Caco-2 (cell line): Measurements from ENCODE around the gene CRYBB1. TPM values are rescaled to one million over a fixed set of nuclear protein-coding genes. Genes with fewer than 3 reads are reported as not detected.

Experiments
- BruUV-seq: library from RNA; stranded (reverse); fragments of 400-500 nt; replicated peaks from 2 replicates; lab custom pipeline; 2021; lab: Mats Ljungman, UMichigan
- CTCF ChIA-PET: fragments of 300-600 bp; sonication (Branson Sonifier 250); formaldehyde crosslinking; loops from one replicate; lab custom pipeline; 2022; ENCODE audit warnings: antibody characterized with exemption; lab: Charles Lee
- POLR2A ChIA-PET: fragments of 300-600 bp; sonication (Branson Sonifier 250); formaldehyde crosslinking; loops from one replicate; lab custom pipeline; 2022; ENCODE audit warnings: antibody characterized with exemption; lab: Charles Lee
- DNase-seq, 2 experiments: peaks; one replicate each; pipeline versions ENCODE4 v3.0.0 to v3.0.0-alpha.2; 2020 to 2022
- H3K27me3 ChIP-seq: replicated peaks from 2 replicates; pipeline ENCODE4 v1.6.0; 2011; ENCODE audit warnings: low read length; ENCODE audit not compliant: control insufficient read depth, insufficient read depth
- H3K36me3 ChIP-seq: 2 replicates; pipeline ENCODE4 v1.5.1; 2011; ENCODE audit warnings: low read length; ENCODE audit not compliant: control insufficient read depth, insufficient read depth
- H3K4me1 ChIP-seq: fragments of 250-450 bp; sonication (Bioruptor Pico); 2 replicates; pipeline ENCODE4 v1.5.1; 2020; ENCODE audit warnings: mild to moderate bottlenecking
- H3K4me3 ChIP-seq: 2 replicates; pipeline ENCODE4 v1.5.1; 2011; ENCODE audit warnings: low read depth, mild to moderate bottlenecking, control low read depth, low read length
- H3K9me3 ChIP-seq: fragments of 250-450 bp; sonication (Bioruptor Pico); 2 replicates; pipeline ENCODE4 v1.5.1; 2020; ENCODE audit warnings: mild to moderate bottlenecking, moderate library complexity
- H3K27ac Mint-ChIP-seq: one replicate; pipeline ENCODE4 v1.8.0; 2022; ENCODE audit warnings: mixed read lengths; ENCODE audit not compliant: unreplicated experiment
- H3K27me3 Mint-ChIP-seq: one replicate; pipeline ENCODE4 v1.8.0; 2022; ENCODE audit warnings: mixed read lengths; ENCODE audit not compliant: insufficient read depth, unreplicated experiment
- H3K36me3 Mint-ChIP-seq: one replicate; pipeline ENCODE4 v1.8.0; 2022; ENCODE audit warnings: mild to moderate bottlenecking, mixed read lengths; ENCODE audit not compliant: insufficient read depth, unreplicated experiment
- H3K4me1 Mint-ChIP-seq: one replicate; pipeline ENCODE4 v1.8.0; 2022; ENCODE audit warnings: low read depth, mixed read lengths; ENCODE audit not compliant: unreplicated experiment
- H3K4me3 Mint-ChIP-seq: one replicate; pipeline ENCODE4 v1.8.0; 2022; ENCODE audit warnings: mild to moderate bottlenecking, moderate library complexity, mixed read lengths; ENCODE audit not compliant: unreplicated experiment
- H3K9me3 Mint-ChIP-seq: one replicate; pipeline ENCODE4 v1.8.0; 2022; ENCODE audit warnings: mixed read lengths; ENCODE audit not compliant: unreplicated experiment
- CTCF ChIP-seq, 2 experiments: fragments of 200-600 bp in 1 of 2; IDR thresholded peaks; 1 replicate in 1 of 2; 2 replicates in 1 of 2; pipeline versions ENCODE4 v1.5.1 to v1.8.0; 2011 to 2022; ENCODE audit warnings: antibody characterized with exemption in 1 of 2, control low read depth in 1 of 2, inconsistent platforms in 1 of 2, low read depth in 1 of 2, low read length in 1 of 2, mild to moderate bottlenecking in 1 of 2, moderate library complexity in 1 of 2; ENCODE audit not compliant: insufficient read depth in 1 of 2, severe bottlenecking in 1 of 2, unreplicated experiment in 1 of 2
- intact Hi-C: fragments of 100-400 bp; cut with micrococcal nuclease; formaldehyde crosslinking; loops from one replicate; pipeline ENCODE4 v1.10.0; 2022; ENCODE audit not compliant: unreplicated experiment
- total RNA-seq: library from RNA; stranded (reverse); gene quantifications from 2 replicates; pipeline ENCODE4 v1.2.3, GENCODE V29; 2022

The CRYBB1 gene
- total RNA-seq, 1 experiment from 2014 or later: not detected

GRCh38 chr22:26579331-26579886 lies 38.4 kb downstream of the CRYBB1 start:
- Histone ChIP-seq H3K4me3 (no peak overlapping the region), H3K27me3 (no peaks in the 10 kb centered on the region), H3K36me3 (no peaks in the 10 kb centered on the region), H3K4me1 (peaks cover 7% of the 10 kb centered on the region), H3K9me3 (no peaks in the 10 kb centered on the region)
- Mint-ChIP-seq H3K27me3 (no peaks in the 10 kb centered on the region), H3K9me3 (no peaks in the 10 kb centered on the region), H3K4me3 (no peak overlapping the region), H3K36me3 (no peaks in the 10 kb centered on the region), H3K4me1 (peaks cover 8% of the 10 kb centered on the region), H3K27ac (no peak overlapping the region)
- intact Hi-C loops: no loop called here
- TF ChIP-seq CTCF (IDR thresholded peaks at IDR 0.05; ENCODE audit: insufficient read depth in 1 of 2, low read depth in 1 of 2, low read length in 1 of 2, severe bottlenecking in 1 of 2, unreplicated experiment in 1 of 2): no peak
- CTCF ChIA-PET: no interaction called here
- no TSS peak for BruUV-seq
- DNase-seq: no peak
- POLR2A ChIA-PET: no interaction called here

GRCh38 chr22:26577081-26577480 lies 40.7 kb downstream of the CRYBB1 start:
- ChIA-PET POLR2A (no interaction called here), CTCF (interaction anchor here (0.6 kb wide), 1 partner anchor 34 kb away, joined by 4 read pairs; no protein-coding TSS in a partner anchor)

GRCh38 chr22:26576026-26576680 lies 41.7 kb downstream of the CRYBB1 start:
- CTCF ChIA-PET: interaction anchor here (0.6 kb wide), 1 partner anchor 35 kb away, joined by 4 read pairs; no protein-coding TSS in a partner anchor
- peaks cover 8% of the 10 kb centered on the region for H3K4me1 Mint-ChIP-seq

More at GRCh38 chr22:26577081-26577480, 40.7 kb downstream of the CRYBB1 start:
- Mint-ChIP-seq H3K36me3 (no peaks in the 10 kb centered on the region), H3K4me3 (no peak overlapping the region), H3K9me3 (no peaks in the 10 kb centered on the region), H3K27ac (no peak overlapping the region), H3K4me1 (peaks cover 8% of the 10 kb centered on the region), H3K27me3 (no peaks in the 10 kb centered on the region)
- Histone ChIP-seq H3K4me3 (no peak overlapping the region), H3K27me3 (no peaks in the 10 kb centered on the region), H3K9me3 (no peaks in the 10 kb centered on the region), H3K4me1 (peaks cover 7% of the 10 kb centered on the region), H3K36me3 (no peaks in the 10 kb centered on the region)
- no TSS peak for BruUV-seq
- no peak for DNase-seq
- TF ChIP-seq CTCF (IDR thresholded peaks at IDR 0.05; ENCODE audit: insufficient read depth in 1 of 2, low read depth in 1 of 2, low read length in 1 of 2, severe bottlenecking in 1 of 2, unreplicated experiment in 1 of 2): no peak
- intact Hi-C loops: no loop called here

More at GRCh38 chr22:26576026-26576680, 41.7 kb downstream of the CRYBB1 start:
- intact Hi-C loops: no loop called here
- no peak overlapping the region for H3K4me3 Mint-ChIP-seq
- no peaks in the 10 kb centered on the region for H3K36me3 Mint-ChIP-seq
- no TSS peak for BruUV-seq
- POLR2A ChIA-PET: no interaction called here
- no peaks in the 10 kb centered on the region for H3K36me3 ChIP-seq
- no peaks in the 10 kb centered on the region for H3K9me3 Mint-ChIP-seq
- H3K9me3 ChIP-seq: no peaks in the 10 kb centered on the region
- no peak overlapping the region for H3K27ac Mint-ChIP-seq
- DNase-seq: no peak
- no peaks in the 10 kb centered on the region for H3K27me3 Mint-ChIP-seq
- no peak for TF ChIP-seq CTCF (IDR thresholded peaks at IDR 0.05; ENCODE audit: insufficient read depth in 1 of 2, low read depth in 1 of 2, low read length in 1 of 2, severe bottlenecking in 1 of 2, unreplicated experiment in 1 of 2)
- H3K4me3 ChIP-seq: no peak overlapping the region
- H3K27me3 ChIP-seq: no peaks in the 10 kb centered on the region
- H3K4me1 ChIP-seq: peaks cover 7% of the 10 kb centered on the region
